ENCODE data around the gene LDLRAD3.

LDLRAD3 gene

GRCh38 chr11:36213393-36213840 is 269.6 kb downstream of the LDLRAD3 start:
- no peak for DNase-seq (ENCODE audit: low read depth)

GRCh38 chr11:36214480-36214879 is 270.6 kb downstream of the LDLRAD3 start:
- no peak for DNase-seq (ENCODE audit: low read depth)

GRCh38 chr11:36214976-36215692 is 271.3 kb downstream of the LDLRAD3 start:
- DNase-seq (ENCODE audit: low read depth) = no peak

- DNase-seq (ENCODE audit: low read depth) = no peak
Observed at GRCh38 chr11:36215693-36216060, 271.8 kb downstream of the LDLRAD3 start.

- DNase-seq (ENCODE audit: low read depth) = no peak
Observed at GRCh38 chr11:36216061-36216615, 272.3 kb downstream of the LDLRAD3 start.

- DNase-seq (ENCODE audit: low read depth) = no peak
Observed at GRCh38 chr11:36218283-36218921, 274.5 kb downstream of the LDLRAD3 start.

- no peak for DNase-seq (ENCODE audit: low read depth)
Observed at GRCh38 chr11:36219996-36220395, 276.1 kb downstream of the LDLRAD3 start.

- DNase-seq (ENCODE audit: low read depth) = no peak
Observed at GRCh38 chr11:36222831-36223635, 279.2 kb downstream of the LDLRAD3 start.

- no peak for DNase-seq (ENCODE audit: low read depth)
Observed at GRCh38 chr11:36224209-36224882, 280.5 kb downstream of the LDLRAD3 start.

- no peak for DNase-seq (ENCODE audit: low read depth)
Observed at GRCh38 chr11:36227044-36227443, 283.2 kb downstream of the LDLRAD3 start.

- DNase-seq (ENCODE audit: low read depth) = no peak
Observed at GRCh38 chr11:36228689-36229088, 284.8 kb downstream of the LDLRAD3 start.

GRCh38 chr11:36229091-36229705 is 285.3 kb downstream of the LDLRAD3 start:
- no peak for DNase-seq (ENCODE audit: low read depth)

- DNase-seq (ENCODE audit: low read depth) = no peak
Observed at GRCh38 chr11:36230779-36231699, 287.2 kb downstream of the LDLRAD3 start.

- no peak for DNase-seq (ENCODE audit: low read depth)
Observed at GRCh38 chr11:36233204-36233603, 289.3 kb downstream of the LDLRAD3 start.

GRCh38 chr11:36234825-36235224 is 291.0 kb downstream of the LDLRAD3 start:
- no peak for DNase-seq (ENCODE audit: low read depth)

GRCh38 chr11:36235750-36236149 is 291.9 kb downstream of the LDLRAD3 start:
- no peak for DNase-seq (ENCODE audit: low read depth)

- no peak for DNase-seq (ENCODE audit: low read depth)
Observed at GRCh38 chr11:36237391-36237790, 293.5 kb downstream of the LDLRAD3 start.

GRCh38 chr11:36238036-36238631 is 294.3 kb downstream of the LDLRAD3 start:
- no peak for DNase-seq (ENCODE audit: low read depth)

- DNase-seq (ENCODE audit: low read depth) = no peak
Observed at GRCh38 chr11:36238881-36239280, 295.0 kb downstream of the LDLRAD3 start.

GRCh38 chr11:36239636-36240035 is 295.8 kb downstream of the LDLRAD3 start:
- no peak for DNase-seq (ENCODE audit: low read depth)

Data from stimulated activated CD8-positive, alpha-beta memory T cell treated with anti-CD3 and anti-CD28 coated beads, Interleukin-4, amount 100 ng/mL, for 24 hours (primary cell).